Activated CD8-positive, alpha-beta memory T cell treated with anti-CD3 and anti-CD28 coated beads for 48 hours (primary cell): ENCODE data around the gene CRLF3.
"Not testable (repeated sequence)": the region's sequence is repeated elsewhere in the genome, so short reads cannot be mapped to it uniquely, and the experiment has no call there.

Experiments
- DNase-seq, 3 experiments: peaks; one replicate each; pipeline ENCODE4 v3.0.0-alpha.2; 2020; ENCODE audit warnings: low read depth in 2 of 3, low spot score in 2 of 3

Gene CRLF3

GRCh38 chr17:30742669-30743068 lies 81.8 kb downstream of the CRLF3 start:
- DNase-seq, result not testable (repeated sequence)

GRCh38 chr17:30736371-30736770 lies 88.1 kb downstream of the CRLF3 start:
- not testable (repeated sequence) for DNase-seq

GRCh38 chr17:30735644-30736043 lies 88.8 kb downstream of the CRLF3 start:
- DNase-seq, result not testable (repeated sequence)

- DNase-seq, result not testable (repeated sequence)
These were observed 89.3 kb downstream of the CRLF3 start for GRCh38 chr17:30735206-30735605.

- DNase-seq, result not testable (repeated sequence)
These were observed 90.3 kb downstream of the CRLF3 start for GRCh38 chr17:30734153-30734552.
